Activated CD4-positive, alpha-beta memory T cell treated with anti-CD3 and anti-CD28 coated beads, Interleukin-2, amount 10 ng/mL, durations not matched to agents 7 days and 5 days (primary cell): ENCODE results near the gene GAB1. TPM values are rescaled to one million over a fixed set of nuclear protein-coding genes. Genes with fewer than 3 reads are reported as not detected.

ENCODE experiments used
- CTCF ChIA-PET: fragments of 350-600 bp; sonication (Branson Sonifier 250); formaldehyde crosslinking; loops from one replicate; lab custom pipeline; 2021; ENCODE audit warnings: antibody characterized with exemption, inconsistent platforms; lab: Charles Lee
- POLR2A ChIA-PET: fragments of 350-600 bp; sonication (Branson Sonifier 250); formaldehyde crosslinking; loops from one replicate; lab custom pipeline; 2021; ENCODE audit warnings: antibody characterized with exemption; lab: Charles Lee
- DNase-seq: peaks from one replicate; pipeline ENCODE4 v3.0.0-alpha.2; 2020
- H3K27ac Mint-ChIP-seq: one replicate; pipeline ENCODE4 v1.8.0; 2021; ENCODE audit warnings: mild to moderate bottlenecking, mixed read lengths
- H3K27me3 Mint-ChIP-seq: one replicate; pipeline ENCODE4 v1.8.0; 2021; ENCODE audit warnings: mixed read lengths
- H3K36me3 Mint-ChIP-seq: one replicate; pipeline ENCODE4 v1.8.0; 2021; ENCODE audit warnings: low read depth, mixed read lengths
- H3K4me1 Mint-ChIP-seq: one replicate; pipeline ENCODE4 v1.8.0; 2021; ENCODE audit warnings: mixed read lengths
- H3K4me3 Mint-ChIP-seq: one replicate; pipeline ENCODE4 v1.8.0; 2021; ENCODE audit warnings: mild to moderate bottlenecking, mixed read lengths
- H3K9me3 Mint-ChIP-seq: one replicate; pipeline ENCODE4 v1.8.0; 2021; ENCODE audit warnings: mixed read lengths
- total RNA-seq, 2 experiments: library from RNA; stranded (reverse); gene quantifications; one replicate each; pipeline ENCODE4 v1.2.3, GENCODE V29; 2021

GAB1 gene
- total RNA-seq, 2 experiments from 2014 or later = 0.80 to 0.86 TPM

DNA sequence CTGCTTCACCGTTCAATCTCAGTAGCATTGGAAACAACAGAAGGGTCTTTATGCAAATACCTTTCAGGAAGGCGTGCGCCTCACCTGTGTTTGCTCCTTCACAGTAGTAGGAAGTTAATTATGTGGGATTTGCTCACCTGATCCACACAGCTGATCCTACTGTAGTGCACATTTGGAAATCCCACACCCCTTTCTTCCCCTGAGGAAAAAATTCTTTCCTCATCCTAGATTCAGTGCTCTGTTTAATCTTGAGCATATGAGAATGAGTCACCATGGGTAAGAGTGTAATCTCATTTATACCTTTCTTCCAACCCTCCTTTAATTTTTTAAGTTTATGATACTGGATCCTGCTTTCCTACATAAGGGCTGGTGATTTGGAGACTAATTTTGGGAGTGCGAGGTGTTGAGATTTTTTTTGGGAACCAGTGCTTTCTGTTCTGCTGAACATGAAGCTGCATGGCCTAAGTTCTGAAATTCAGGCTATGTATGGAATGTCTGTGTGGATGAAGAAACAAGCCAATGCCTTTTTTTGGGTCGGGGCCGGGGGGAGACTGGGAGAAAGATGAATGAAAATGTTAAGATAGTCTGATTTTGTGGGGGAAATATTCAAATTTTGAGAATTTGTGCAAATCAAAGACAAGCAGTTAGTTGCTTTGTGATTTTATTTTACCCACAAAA, 19.0 kb downstream of the GAB1 start:
- no peaks in the 10 kb centered on the region for H3K36me3 Mint-ChIP-seq
- H3K4me3 Mint-ChIP-seq = no peak overlapping the region
- ChIA-PET CTCF (no interaction called here), POLR2A (no interaction called here)
- peaks cover 21% of the 10 kb centered on the region for H3K27me3 Mint-ChIP-seq
- DNase-seq = no peak
- no peak overlapping the region for H3K27ac Mint-ChIP-seq
- H3K4me1 Mint-ChIP-seq = peaks cover 26% of the 10 kb centered on the region
- H3K9me3 Mint-ChIP-seq = no peaks in the 10 kb centered on the region

DNA sequence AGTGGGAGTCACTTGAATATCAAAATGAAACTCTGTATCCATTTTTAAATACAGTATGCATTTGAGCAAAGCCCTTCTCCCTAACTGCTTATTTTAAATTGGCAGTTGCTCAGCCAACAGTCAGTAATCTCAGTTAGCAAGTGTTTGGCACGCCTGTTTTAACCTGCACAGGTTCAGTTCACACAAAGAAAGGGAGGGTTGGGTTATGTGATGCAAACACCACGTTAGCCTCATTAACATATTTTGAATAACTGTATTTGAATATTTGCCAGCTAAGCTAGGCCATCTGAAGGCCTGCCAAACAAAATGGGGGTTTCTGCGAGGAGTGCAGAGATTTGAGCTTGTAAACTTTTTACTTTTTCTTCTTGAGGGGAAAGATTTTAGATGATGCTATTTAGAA, 19.8 kb downstream of the GAB1 start:
- no peak overlapping the region for H3K4me3 Mint-ChIP-seq
- H3K36me3 Mint-ChIP-seq = no peaks in the 10 kb centered on the region
- ChIA-PET POLR2A (interaction anchor here (0.9 kb wide), 1 partner anchor 19 kb away, joined by 3 read pairs; the partner anchor contains the start of gene GAB1), CTCF (no interaction called here)
- no peak overlapping the region for H3K27ac Mint-ChIP-seq
- H3K27me3 Mint-ChIP-seq = peaks cover 21% of the 10 kb centered on the region
- no peak for DNase-seq
- peaks cover 29% of the 10 kb centered on the region for H3K4me1 Mint-ChIP-seq
- H3K9me3 Mint-ChIP-seq = no peaks in the 10 kb centered on the region

DNA sequence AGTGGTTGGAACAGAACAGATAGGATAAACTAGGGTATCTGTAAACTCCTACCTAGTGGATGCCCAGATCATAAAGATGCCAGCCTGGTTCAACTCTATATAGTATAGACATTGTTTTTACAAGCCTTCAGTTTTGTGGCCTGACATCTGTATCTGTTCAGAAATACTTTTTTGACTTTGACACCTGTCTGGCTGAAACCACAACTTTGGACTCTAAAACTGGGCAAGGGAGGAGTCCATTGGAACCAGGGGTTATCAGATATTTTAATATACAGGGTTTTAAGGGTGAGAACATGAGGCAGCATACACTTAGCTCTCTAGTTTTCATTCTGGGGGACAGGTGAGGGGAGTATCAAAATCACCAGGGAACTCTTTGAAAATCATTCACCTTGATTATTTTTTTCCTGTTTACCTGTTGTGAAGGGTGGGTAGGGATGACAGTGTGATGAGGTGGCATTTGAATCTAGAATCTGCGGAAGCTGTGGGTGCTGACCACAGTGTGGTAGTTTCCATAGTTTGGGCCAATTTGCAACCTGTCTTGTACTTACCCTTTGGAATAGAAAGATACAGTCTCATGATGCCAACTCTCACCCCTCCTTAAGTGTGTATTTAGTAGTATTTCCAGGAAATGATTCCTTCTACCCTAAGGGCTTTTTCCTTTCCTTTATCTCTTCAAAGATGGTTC, 20.6 kb downstream of the GAB1 start:
- Mint-ChIP-seq H3K27me3 (peaks cover 21% of the 10 kb centered on the region), H3K36me3 (no peaks in the 10 kb centered on the region), H3K9me3 (no peaks in the 10 kb centered on the region), H3K4me1 (peaks cover 32% of the 10 kb centered on the region), H3K4me3 (no peak overlapping the region), H3K27ac (no peak overlapping the region)
- ChIA-PET POLR2A (interaction anchor here (0.9 kb wide), 1 partner anchor 20 kb away, joined by 3 read pairs; the partner anchor contains the start of gene GAB1), CTCF (no interaction called here)
- DNase-seq = no peak

DNA sequence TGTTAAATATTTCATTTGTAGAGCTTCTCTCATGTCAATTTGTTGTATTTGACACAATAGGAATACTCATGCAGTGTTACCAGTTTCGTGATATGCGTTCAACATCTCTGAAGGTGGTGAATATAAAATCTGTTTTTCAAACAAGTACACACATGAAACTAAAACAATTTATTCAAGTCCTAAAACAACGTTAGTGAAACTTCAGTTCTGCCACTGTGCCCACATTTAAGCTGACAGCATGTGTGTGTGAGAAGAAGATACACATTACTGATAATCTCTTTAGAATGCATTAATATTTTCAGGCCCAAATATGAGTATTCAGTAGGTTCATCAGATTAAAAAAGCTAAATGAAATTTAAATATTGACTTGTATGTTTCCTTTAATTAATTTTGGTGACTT, 21.7 kb downstream of the GAB1 start:
- no peak overlapping the region for H3K4me3 Mint-ChIP-seq

DNA sequence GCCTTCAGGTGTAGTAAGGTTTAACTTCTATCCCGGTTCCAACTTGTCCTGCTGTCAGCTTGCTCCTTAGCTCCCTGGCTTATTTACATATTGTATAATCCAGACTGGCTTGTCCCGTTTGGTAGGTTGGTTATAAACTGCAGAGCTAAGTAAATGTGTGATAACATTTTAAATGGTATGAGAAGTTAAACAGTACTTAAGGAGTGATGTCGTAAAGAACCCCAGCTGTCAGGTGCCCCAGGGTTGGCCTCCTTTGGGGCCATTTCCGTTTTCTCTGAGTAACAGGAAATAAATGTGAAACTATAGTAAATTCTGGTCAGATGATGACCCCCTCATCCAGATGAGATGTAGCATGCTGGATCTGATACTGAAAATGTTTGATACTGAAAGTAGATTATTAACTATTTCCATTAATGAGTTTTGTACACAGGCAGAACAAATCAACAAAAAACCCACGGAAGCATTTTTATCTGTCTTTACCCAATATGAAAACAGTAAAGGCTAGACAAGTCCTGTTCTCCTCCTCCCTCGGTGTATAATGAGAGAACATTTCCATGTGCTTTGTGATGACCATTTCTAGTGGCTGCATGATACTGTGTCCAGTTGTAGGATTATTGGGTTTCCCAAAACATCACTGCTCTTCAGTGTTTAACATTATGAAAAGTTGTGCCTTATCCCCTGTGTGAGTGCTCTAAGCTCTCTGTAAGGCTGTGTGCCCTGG, 22.4 kb downstream of the GAB1 start:
- peak overlapping the region; percentile 60 for H3K27ac Mint-ChIP-seq
- no peaks in the 10 kb centered on the region for H3K36me3 Mint-ChIP-seq
- H3K27me3 Mint-ChIP-seq = peaks cover 9% of the 10 kb centered on the region
- H3K9me3 Mint-ChIP-seq = no peaks in the 10 kb centered on the region
- POLR2A ChIA-PET = interaction anchor here (1.5 to 1.6 kb wide), 2 partner anchors 22 to 154 kb away, joined by 5 to 6 read pairs; partner anchors contain the start of genes GAB1 and SMARCA5
- peak; percentile 47 for DNase-seq
- peaks cover 38% of the 10 kb centered on the region for H3K4me1 Mint-ChIP-seq
- H3K4me3 Mint-ChIP-seq = peak overlapping the region; percentile 26
- CTCF ChIA-PET = no interaction called here

More for the DNA sequence above, 21.7 kb downstream of the GAB1 start:
- Mint-ChIP-seq H3K36me3 (no peaks in the 10 kb centered on the region), H3K27me3 (peaks cover 13% of the 10 kb centered on the region), H3K27ac (no peak overlapping the region), H3K4me1 (peaks cover 38% of the 10 kb centered on the region), H3K9me3 (no peaks in the 10 kb centered on the region)
- ChIA-PET POLR2A (interaction anchor here (1.5 to 1.6 kb wide), 2 partner anchors 22 to 155 kb away, joined by 5 to 6 read pairs; partner anchors contain the start of genes GAB1 and SMARCA5), CTCF (no interaction called here)
- no peak for DNase-seq

DNA sequence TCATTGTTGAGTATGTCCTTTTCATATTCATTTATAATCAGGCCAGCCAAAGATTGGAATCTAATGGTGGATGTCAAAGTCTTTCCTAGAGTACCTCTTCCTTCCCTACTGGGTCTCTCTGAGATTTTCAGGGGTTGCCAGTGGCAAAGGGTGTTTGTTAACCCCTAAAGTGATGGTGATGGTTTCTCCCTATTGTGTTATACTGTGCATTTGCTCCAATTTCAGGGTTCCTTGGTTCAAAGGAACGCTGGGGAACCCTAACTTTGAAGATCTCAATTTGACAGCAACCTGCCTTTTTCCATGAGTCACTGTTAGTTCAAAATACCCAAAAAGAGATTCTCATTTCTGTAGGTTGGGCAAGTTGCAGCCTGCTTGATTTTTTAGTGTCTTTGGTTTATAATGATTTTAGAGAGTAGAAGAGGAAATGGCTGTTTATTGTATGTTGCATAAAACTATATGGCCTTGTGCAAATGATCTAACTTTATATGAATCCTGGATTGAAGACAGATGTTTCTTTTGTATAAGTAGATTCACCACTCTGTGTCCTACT, 23.0 kb downstream of the GAB1 start:
- Mint-ChIP-seq H3K4me1 (peaks cover 38% of the 10 kb centered on the region), H3K27ac (peak overlapping the region; percentile 60), H3K9me3 (no peaks in the 10 kb centered on the region), H3K27me3 (peaks cover 7% of the 10 kb centered on the region), H3K36me3 (no peaks in the 10 kb centered on the region), H3K4me3 (peak overlapping the region; percentile 26)
- POLR2A ChIA-PET = interaction anchor here (1.5 kb wide), 1 partner anchor 154 kb away, joined by 6 read pairs; the partner anchor contains the start of gene SMARCA5
- CTCF ChIA-PET = no interaction called here
- DNase-seq = no peak

DNA sequence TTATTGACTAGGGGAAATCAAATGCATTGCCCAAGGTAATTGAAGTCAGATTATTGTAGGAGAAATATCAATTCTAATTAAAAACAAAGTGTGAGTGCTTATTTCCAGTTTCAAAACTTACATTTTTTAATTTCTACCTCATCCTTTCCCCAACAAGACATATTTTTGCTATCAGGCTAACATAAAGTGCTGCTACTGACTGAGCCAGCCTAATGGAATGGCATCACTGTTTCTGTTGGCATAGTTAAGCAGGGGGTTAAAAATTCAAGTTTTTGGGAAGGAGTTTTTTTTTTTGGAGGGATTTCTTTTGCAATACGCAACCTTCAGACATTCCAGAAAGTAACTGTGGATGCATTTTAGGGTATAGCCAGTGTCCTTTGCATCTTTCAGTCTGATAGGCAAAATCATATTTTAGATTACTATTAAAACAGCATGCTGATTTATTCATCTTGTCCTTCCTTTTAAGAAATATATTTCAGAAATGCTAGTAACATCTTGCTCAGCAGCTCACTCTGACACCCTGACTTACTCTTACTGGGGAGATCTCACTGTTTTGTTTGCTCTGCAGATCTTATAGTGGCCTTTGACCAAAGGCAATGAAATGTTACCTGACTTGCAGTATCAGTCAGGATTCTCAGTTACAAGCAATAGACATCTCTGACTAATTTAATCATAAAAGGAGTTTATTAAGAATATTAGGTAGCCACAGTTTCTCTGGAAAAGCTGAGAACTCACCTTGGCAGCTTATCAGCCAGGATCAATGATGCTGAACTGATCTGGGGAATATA, 24.4 kb downstream of the GAB1 start:
- CTCF ChIA-PET = no interaction called here
- Mint-ChIP-seq H3K36me3 (no peaks in the 10 kb centered on the region), H3K27ac (no peak overlapping the region)

DNA sequence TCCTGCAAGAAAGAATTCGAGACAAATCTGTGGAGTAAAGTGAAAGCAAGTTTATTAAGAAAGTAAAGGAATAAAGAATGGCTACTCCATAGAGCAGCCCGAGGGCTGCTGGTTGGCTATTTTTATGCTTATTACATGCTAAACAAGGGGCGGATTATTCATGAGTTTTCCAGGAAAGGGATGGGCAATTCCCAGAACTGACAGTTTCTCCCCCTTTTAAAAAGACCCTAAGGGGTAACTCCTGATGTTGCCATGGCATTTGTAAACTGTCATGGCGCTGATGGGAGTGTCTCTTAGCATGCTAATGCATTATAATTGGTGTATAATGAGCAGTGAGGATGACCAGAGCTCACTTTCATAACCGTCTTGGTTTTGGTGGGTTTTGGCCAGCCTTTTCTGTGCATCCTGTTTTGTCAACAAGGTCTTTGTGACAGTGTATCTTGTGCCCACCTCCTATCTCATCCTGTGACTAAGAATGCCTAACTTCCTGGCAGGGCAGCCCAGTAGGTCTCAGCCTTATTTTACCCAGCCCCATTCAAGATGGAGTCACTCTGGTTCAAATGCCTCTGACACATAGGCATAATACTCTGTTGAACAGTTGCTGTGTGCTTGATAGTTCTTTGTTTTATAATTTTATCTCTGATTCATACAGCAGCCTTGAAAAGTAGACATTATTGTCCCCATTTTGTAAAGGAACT, 25.8 kb downstream of the GAB1 start:
- peak; percentile 21 for DNase-seq
- H3K27me3 Mint-ChIP-seq = no peaks in the 10 kb centered on the region
- ChIA-PET POLR2A (no interaction called here), CTCF (no interaction called here)
- no peak overlapping the region for H3K4me3 Mint-ChIP-seq
- no peaks in the 10 kb centered on the region for H3K9me3 Mint-ChIP-seq
- peaks cover 34% of the 10 kb centered on the region for H3K4me1 Mint-ChIP-seq
- H3K27ac Mint-ChIP-seq = no peak overlapping the region
- no peaks in the 10 kb centered on the region for H3K36me3 Mint-ChIP-seq

More for the DNA sequence above, 24.4 kb downstream of the GAB1 start:
- POLR2A ChIA-PET = no interaction called here
- H3K27me3 Mint-ChIP-seq = no peaks in the 10 kb centered on the region
- H3K9me3 Mint-ChIP-seq = no peaks in the 10 kb centered on the region
- H3K4me1 Mint-ChIP-seq = peaks cover 38% of the 10 kb centered on the region
- DNase-seq = no peak
- H3K4me3 Mint-ChIP-seq = no peak overlapping the region

DNA sequence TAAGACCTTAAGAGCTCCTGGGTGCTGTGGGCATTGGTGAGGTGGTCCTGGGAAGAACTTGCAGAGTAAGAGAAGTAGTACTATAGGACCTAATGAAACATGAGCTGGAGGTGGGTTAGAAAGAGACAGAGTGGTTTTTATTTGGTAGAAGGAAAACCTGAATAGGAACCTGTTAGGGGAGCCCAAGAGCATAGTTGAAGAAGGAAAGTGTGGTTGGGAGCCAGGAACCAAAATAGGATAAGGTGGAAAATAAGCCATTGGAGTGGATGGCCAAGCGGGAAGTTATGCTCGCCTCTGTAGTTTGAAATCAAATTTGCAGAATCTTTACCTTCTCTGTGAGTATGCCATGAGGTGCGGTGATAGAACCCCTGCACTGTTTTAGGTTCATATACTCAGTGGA, 26.7 kb downstream of the GAB1 start:
- no peaks in the 10 kb centered on the region for H3K36me3 Mint-ChIP-seq
- POLR2A ChIA-PET = no interaction called here
- no peaks in the 10 kb centered on the region for H3K9me3 Mint-ChIP-seq
- no peak for DNase-seq
- H3K4me3 Mint-ChIP-seq = no peak overlapping the region
- no peaks in the 10 kb centered on the region for H3K27me3 Mint-ChIP-seq
- H3K4me1 Mint-ChIP-seq = peaks cover 33% of the 10 kb centered on the region
- H3K27ac Mint-ChIP-seq = no peak overlapping the region
- CTCF ChIA-PET = no interaction called here

DNA sequence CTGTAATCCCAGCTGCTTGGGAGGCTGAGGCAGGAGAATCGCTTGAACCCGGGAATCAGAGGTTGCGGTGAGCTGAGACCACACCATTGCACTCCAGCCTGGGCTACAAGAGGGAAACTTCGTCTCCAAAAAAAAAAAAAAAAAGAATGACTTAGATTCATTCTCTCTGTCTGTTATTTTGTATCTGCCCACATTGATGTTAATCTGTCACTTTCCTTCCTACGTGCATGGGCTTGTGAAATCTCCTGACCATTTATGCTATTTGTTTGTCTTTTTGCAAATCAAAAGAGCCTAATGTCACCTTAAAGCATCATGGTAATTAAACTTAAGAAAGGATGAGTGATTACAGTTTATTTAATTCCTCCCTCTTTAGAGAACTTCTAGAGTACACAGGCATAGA, 27.4 kb downstream of the GAB1 start:
- Mint-ChIP-seq H3K4me1 (peaks cover 26% of the 10 kb centered on the region), H3K27ac (no peak overlapping the region), H3K4me3 (no peak overlapping the region), H3K36me3 (no peaks in the 10 kb centered on the region), H3K27me3 (no peaks in the 10 kb centered on the region), H3K9me3 (no peaks in the 10 kb centered on the region)
- ChIA-PET CTCF (no interaction called here), POLR2A (no interaction called here)
- DNase-seq = no peak

DNA sequence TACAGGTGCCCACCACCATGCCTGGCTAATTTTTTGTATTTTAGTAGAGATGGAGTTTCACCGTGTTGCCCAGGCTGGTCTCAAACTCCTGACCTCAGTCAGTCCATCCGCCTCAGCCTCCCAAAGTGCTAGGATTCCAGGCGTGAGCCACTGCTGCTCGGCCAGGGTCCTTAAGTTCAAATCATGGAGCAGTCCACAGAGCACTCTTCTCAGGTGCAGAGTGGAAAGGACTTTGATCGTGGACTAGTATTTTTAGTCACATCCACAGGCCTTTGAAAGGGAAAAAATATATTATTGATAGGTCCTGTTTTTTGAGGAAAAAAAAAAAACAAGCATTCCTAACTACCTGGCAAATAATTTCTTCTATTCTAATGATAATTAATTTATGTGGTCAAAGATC, 31.2 kb downstream of the GAB1 start:
- ChIA-PET POLR2A (no interaction called here), CTCF (no interaction called here)
- H3K27ac Mint-ChIP-seq = no peak overlapping the region
- no peaks in the 10 kb centered on the region for H3K36me3 Mint-ChIP-seq
- H3K4me1 Mint-ChIP-seq = peaks cover 2% of the 10 kb centered on the region
- peaks cover 4% of the 10 kb centered on the region for H3K27me3 Mint-ChIP-seq
- DNase-seq = no peak
- peaks cover 4% of the 10 kb centered on the region for H3K9me3 Mint-ChIP-seq
- H3K4me3 Mint-ChIP-seq = no peak overlapping the region

DNA sequence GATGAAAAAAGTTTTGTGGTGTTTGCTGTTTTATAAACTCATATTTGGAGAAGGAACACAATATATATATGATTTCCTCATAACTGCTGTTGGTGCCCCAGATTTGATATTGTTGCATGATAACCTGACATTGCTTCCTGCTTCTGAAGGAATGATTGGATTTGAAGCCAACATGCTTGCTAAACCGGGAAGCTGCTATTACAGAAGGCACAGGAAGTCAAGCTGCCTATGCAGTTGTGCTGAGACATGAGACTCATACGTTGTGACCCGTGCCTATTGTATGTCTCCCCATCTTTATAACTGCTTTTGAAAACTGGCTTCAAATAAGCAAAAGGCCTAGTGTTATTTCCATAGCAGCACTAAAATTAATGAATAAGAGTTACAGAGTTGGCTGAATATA, 32.9 kb downstream of the GAB1 start:
- Mint-ChIP-seq H3K4me1 (no peaks in the 10 kb centered on the region), H3K27ac (no peak overlapping the region), H3K27me3 (peaks cover 4% of the 10 kb centered on the region), H3K9me3 (peaks cover 4% of the 10 kb centered on the region), H3K36me3 (no peaks in the 10 kb centered on the region), H3K4me3 (no peak overlapping the region)
- CTCF ChIA-PET = interaction anchor here (0.6 kb wide), 1 partner anchor 1445 kb away, joined by 4 read pairs; no protein-coding TSS in a partner anchor
- DNase-seq = no peak
- POLR2A ChIA-PET = no interaction called here
